ENCODE data around the gene MRTFA.

DNA sequence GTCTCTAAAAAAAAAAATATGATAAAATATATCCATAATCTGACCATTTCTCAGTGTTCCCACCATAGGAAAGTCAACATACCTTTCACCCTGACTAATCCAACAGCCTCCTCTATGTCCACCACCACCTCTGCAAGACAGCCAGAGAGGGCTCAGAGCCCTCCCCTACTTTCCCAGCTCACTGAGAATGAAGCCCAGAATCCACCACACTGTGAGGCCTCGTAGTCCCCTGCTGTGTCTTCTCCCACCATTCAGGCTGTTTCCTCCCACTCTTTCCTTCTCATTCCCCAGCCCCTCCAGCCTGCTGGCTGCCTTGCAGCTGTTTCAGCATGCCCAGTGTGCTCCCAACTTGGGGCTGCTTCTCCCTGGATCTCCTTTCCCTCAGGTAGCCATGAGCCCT is 239.1 kb downstream of the MRTFA start:
- TF ChIP-seq, protein P1, sequence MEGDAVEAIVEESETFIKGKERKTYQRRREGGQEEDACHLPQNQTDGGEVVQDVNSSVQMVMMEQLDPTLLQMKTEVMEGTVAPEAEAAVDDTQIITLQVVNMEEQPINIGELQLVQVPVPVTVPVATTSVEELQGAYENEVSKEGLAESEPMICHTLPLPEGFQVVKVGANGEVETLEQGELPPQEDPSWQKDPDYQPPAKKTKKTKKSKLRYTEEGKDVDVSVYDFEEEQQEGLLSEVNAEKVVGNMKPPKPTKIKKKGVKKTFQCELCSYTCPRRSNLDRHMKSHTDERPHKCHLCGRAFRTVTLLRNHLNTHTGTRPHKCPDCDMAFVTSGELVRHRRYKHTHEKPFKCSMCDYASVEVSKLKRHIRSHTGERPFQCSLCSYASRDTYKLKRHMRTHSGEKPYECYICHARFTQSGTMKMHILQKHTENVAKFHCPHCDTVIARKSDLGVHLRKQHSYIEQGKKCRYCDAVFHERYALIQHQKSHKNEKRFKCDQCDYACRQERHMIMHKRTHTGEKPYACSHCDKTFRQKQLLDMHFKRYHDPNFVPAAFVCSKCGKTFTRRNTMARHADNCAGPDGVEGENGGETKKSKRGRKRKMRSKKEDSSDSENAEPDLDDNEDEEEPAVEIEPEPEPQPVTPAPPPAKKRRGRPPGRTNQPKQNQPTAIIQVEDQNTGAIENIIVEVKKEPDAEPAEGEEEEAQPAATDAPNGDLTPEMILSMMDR (IDR thresholded peaks at IDR 0.05) = no peak
- TF ChIP-seq ZFX (IDR thresholded peaks at IDR 0.05; ENCODE audit: borderline replicate concordance) = no peak

Measured in 22Rv1 (cell line).